ENCODE measurements around the gene RAB35. TPM values are rescaled to one million over a fixed set of nuclear protein-coding genes. Genes with fewer than 3 reads are reported as not detected.
A peak's percentile ranks its signal among the peaks of the same experiment; 100 is the strongest.

RAB35 gene
- total and polyA plus RNA-seq, 9 of the 15 experiments (the other 6 are each of a cell fraction or from before 2014, with no cell fraction given): 0.65 to 76.3 (median 38.9) TPM

DNA sequence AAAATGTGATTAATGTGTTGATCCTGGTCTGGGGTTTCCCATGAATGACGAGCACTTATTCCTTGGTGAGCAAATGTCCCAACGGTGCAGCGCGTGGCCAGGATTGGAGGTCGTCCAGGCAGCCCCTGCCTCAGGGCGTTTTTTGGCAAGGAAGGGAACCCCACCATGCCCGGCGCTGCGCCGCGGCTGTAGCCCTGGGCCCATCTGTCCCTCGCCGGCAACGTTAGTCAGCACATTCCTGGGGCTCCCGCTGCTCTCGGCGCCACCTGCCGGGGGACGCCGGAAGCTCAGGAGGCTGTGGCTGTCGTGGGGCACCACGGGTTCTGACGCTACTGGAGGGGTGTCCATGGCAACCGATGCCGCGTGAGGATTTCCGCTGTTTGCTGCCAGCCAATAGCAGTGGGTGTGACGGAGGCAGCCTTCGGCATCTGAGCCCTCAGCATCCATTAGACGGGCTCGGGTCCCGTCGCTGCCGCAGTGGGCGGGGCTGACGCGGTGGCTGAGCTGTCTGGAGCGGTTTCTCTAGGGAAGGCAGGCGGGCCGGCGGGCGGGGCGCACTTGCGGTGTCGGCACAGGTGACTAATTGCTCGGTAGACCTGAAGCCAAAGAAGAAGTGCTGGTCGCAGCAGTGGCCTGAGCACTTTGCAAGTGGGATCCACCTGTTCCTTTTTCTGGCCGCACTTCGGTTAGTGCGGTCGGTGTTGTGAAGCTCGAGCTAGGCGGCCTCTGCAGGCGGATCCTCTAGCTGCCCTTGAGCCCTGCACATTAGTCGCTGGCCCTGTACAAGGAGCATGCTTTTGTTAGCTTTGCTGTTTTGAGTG is 29.5 kb downstream of the RAB35 start (continued):
- TF ChIP-seq RBM34 (IDR thresholded peaks at IDR 0.05; ENCODE audit: borderline replicate concordance, insufficient read depth, low read length): no peak
- TF ChIP-seq, protein P1, sequence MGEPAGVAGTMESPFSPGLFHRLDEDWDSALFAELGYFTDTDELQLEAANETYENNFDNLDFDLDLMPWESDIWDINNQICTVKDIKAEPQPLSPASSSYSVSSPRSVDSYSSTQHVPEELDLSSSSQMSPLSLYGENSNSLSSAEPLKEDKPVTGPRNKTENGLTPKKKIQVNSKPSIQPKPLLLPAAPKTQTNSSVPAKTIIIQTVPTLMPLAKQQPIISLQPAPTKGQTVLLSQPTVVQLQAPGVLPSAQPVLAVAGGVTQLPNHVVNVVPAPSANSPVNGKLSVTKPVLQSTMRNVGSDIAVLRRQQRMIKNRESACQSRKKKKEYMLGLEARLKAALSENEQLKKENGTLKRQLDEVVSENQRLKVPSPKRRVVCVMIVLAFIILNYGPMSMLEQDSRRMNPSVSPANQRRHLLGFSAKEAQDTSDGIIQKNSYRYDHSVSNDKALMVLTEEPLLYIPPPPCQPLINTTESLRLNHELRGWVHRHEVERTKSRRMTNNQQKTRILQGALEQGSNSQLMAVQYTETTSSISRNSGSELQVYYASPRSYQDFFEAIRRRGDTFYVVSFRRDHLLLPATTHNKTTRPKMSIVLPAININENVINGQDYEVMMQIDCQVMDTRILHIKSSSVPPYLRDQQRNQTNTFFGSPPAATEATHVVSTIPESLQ (CRISPR knock-in tag; IDR thresholded peaks at IDR 0.05): 0 out of 2 replicates have a peak, but pooled peaks have one; percentile 50
- no peak for TF ChIP-seq ZFPM2 (CRISPR knock-in tag; IDR thresholded peaks at IDR 0.05)
- TF ChIP-seq MYBL2 (IDR thresholded peaks at IDR 0.05; ENCODE audit: low read depth): no peak
- TF ChIP-seq MYBL2 (CRISPR knock-in tag; IDR thresholded peaks at IDR 0.05; ENCODE audit: borderline replicate concordance): no peak
- TF ChIP-seq DMBX1 (CRISPR knock-in tag; IDR thresholded peaks at IDR 0.05; ENCODE audit: borderline replicate concordance): no peak
- TF ChIP-seq, protein P2, sequence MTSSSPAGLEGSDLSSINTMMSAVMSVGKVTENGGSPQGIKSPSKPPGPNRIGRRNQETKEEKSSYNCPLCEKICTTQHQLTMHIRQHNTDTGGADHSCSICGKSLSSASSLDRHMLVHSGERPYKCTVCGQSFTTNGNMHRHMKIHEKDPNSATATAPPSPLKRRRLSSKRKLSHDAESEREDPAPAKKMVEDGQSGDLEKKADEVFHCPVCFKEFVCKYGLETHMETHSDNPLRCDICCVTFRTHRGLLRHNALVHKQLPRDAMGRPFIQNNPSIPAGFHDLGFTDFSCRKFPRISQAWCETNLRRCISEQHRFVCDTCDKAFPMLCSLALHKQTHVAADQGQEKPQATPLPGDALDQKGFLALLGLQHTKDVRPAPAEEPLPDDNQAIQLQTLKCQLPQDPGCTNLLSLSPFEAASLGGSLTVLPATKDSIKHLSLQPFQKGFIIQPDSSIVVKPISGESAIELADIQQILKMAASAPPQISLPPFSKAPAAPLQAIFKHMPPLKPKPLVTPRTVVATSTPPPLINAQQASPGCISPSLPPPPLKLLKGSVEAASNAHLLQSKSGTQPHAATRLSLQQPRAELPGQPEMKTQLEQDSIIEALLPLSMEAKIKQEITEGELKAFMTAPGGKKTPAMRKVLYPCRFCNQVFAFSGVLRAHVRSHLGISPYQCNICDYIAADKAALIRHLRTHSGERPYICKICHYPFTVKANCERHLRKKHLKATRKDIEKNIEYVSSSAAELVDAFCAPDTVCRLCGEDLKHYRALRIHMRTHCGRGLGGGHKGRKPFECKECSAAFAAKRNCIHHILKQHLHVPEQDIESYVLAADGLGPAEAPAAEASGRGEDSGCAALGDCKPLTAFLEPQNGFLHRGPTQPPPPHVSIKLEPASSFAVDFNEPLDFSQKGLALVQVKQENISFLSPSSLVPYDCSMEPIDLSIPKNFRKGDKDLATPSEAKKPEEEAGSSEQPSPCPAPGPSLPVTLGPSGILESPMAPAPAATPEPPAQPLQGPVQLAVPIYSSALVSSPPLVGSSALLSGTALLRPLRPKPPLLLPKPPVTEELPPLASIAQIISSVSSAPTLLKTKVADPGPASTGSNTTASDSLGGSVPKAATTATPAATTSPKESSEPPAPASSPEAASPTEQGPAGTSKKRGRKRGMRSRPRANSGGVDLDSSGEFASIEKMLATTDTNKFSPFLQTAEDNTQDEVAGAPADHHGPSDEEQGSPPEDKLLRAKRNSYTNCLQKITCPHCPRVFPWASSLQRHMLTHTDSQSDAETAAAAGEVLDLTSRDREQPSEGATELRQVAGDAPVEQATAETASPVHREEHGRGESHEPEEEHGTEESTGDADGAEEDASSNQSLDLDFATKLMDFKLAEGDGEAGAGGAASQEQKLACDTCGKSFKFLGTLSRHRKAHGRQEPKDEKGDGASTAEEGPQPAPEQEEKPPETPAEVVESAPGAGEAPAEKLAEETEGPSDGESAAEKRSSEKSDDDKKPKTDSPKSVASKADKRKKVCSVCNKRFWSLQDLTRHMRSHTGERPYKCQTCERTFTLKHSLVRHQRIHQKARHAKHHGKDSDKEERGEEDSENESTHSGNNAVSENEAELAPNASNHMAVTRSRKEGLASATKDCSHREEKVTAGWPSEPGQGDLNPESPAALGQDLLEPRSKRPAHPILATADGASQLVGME (CRISPR knock-in tag; IDR thresholded peaks at IDR 0.05): peak; percentile 99
- TF ChIP-seq SIN3A (IDR thresholded peaks at IDR 0.05; ENCODE audit: borderline replicate concordance in 2 of 2, control insufficient read depth in 1 of 2, low read depth in 2 of 2, low read length in 2 of 2): peak; percentile 75 to 80; a peak in 2 of 4 replicates
- TF ChIP-seq TEAD1 (CRISPR knock-in tag; IDR thresholded peaks at IDR 0.05): peak; percentile 100
- TF ChIP-seq TARDBP (IDR thresholded peaks at IDR 0.05): peak; percentile 95
- TF ChIP-seq, protein P3, sequence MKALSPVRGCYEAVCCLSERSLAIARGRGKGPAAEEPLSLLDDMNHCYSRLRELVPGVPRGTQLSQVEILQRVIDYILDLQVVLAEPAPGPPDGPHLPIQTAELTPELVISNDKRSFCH (CRISPR knock-in tag; IDR thresholded peaks at IDR 0.05): no peak
- TF ChIP-seq, protein P3 (tag; IDR thresholded peaks at IDR 0.05): no peak
- TF ChIP-seq, protein P4, sequence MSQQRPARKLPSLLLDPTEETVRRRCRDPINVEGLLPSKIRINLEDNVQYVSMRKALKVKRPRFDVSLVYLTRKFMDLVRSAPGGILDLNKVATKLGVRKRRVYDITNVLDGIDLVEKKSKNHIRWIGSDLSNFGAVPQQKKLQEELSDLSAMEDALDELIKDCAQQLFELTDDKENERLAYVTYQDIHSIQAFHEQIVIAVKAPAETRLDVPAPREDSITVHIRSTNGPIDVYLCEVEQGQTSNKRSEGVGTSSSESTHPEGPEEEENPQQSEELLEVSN (IDR thresholded peaks at IDR 0.05; ENCODE audit: borderline replicate concordance in 1 of 2, extremely low read depth in 1 of 2, insufficient read depth in 1 of 2, insufficient read length in 1 of 2, low read depth in 1 of 2, low read length in 1 of 2, poor library complexity in 1 of 2, severe bottlenecking in 1 of 2): peak in 1 of 2 experiments; percentile 62
- TF ChIP-seq, protein P5, sequence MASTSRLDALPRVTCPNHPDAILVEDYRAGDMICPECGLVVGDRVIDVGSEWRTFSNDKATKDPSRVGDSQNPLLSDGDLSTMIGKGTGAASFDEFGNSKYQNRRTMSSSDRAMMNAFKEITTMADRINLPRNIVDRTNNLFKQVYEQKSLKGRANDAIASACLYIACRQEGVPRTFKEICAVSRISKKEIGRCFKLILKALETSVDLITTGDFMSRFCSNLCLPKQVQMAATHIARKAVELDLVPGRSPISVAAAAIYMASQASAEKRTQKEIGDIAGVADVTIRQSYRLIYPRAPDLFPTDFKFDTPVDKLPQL (IDR thresholded peaks at IDR 0.05; ENCODE audit: extremely low read depth, insufficient read length): no peak
- no peak for TF ChIP-seq GTF2F1 (IDR thresholded peaks at IDR 0.05; ENCODE audit: low read depth, low read length)
- no peak; the same call in 1 of the 2 replicates for TF ChIP-seq ZBED1 (IDR thresholded peaks at IDR 0.05)
